HG02938 (cell line): ENCODE results near the gene BEST1.

ENCODE experiments used
- ATAC-seq: cut with Tn5 transposase; IDR thresholded peaks from one replicate; pipeline ENCODE4 v1.9.1; 2021; ENCODE audit warnings: mild to moderate bottlenecking, moderate library complexity; ENCODE audit not compliant: unreplicated experiment

The BEST1 gene

DNA sequence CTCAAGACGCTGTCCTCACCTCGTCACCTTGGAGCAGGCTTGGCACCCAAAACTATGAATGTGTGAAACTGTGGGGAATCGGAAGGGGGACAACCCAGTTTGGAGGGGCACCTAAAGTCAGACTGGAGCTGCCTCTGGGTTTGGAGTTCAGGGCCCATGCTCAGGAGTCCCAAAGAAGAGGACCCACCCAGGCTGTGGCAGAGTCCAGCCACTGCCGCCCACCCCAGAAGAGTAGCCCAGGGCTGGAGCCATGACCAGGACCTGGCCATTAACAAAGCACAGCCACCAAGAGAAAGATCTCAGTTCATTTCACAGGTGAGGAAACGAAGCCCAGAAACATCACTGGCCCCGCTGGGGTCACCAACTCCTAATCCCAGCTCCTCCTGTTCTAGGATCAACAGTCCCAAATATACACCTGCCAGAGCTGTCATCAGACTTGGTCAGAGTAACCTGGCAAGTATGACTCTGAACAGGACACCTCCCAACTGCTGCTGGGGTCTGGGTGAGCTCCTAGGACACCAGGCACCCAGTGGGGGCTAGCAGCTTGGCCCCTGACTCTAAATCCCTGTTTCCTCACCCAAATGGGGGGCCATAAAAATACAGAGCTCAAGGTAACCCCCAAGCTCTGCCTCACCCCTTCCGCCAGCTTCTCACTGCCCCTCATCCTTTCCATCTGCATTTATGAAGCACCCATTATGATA, 35.5 kb upstream of the BEST1 start:
- ATAC-seq: no peak

DNA sequence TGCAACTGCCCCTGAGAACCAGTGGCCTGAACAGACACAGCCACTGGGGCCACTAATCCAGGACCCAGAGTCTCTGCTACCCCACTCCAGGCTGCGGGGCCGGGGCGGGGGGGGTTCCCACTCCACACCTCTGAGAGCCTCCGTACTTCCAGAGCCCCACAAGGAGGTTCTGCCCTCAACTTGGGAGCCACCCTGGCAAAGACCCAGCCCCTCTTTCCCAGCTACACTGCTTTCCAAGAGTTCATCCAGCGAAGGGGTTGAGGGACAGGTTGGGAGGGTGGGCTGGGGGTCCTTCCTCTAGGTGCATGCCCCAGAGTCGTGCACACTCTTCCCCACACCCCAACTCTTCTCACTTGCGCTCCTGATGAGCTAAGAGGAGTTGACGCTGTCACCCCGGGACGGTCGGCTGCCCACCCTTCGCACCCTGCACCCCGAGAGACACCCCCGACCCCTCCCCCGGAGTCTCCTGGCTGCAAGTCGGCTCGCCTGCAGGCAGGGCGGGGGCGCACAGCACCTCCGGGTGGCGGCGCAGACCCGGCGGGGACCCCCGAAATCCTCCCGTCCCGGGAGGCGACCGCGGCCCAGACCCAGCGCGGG, 33.3 kb upstream of the BEST1 start:
- ATAC-seq: no peak

DNA sequence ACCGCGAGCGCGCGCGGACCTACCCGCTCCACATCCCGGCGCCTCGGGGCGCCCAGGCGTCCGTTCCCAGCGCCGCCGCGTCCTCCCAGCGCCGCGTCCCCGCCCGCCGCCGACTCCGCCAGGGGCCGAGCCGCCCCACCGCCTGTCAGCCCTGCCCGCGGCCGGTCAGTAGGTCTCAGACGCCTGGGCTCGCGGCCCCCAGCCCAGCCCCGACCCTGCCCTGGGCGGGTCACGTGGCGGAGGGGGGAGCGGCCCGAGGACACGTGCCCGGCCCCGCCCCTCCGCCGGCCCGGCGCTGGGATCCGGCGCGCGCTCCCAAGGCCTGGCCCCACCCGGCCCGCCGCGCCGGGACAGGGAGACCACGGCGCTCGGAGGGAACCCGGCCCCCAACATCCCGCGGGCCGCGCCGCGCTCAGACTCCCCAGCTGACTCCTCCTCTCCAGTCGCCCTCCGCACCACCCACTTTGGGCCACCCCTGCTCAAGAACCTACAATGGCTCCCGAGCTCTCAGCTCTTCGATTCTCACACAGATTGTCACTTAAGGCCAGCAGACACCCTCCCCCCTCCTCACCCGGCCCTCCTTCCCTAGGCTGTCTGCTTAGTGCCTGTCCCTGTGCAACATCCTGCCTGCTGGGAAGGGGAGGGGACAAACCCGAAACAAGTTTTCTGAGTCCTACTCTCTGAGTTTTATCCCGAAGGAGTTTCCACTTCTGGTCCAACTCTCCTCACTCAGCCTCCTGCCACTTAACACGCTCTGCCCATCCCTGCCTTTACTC, 32.6 kb upstream of the BEST1 start, which contains the start of gene RAB3IL1:
RAB3IL1 (minus strand) TSS at position 233 of the 776 bp plus-strand sequence; CDS start at position 34, 199 bp downstream.
- ATAC-seq: no peak

DNA sequence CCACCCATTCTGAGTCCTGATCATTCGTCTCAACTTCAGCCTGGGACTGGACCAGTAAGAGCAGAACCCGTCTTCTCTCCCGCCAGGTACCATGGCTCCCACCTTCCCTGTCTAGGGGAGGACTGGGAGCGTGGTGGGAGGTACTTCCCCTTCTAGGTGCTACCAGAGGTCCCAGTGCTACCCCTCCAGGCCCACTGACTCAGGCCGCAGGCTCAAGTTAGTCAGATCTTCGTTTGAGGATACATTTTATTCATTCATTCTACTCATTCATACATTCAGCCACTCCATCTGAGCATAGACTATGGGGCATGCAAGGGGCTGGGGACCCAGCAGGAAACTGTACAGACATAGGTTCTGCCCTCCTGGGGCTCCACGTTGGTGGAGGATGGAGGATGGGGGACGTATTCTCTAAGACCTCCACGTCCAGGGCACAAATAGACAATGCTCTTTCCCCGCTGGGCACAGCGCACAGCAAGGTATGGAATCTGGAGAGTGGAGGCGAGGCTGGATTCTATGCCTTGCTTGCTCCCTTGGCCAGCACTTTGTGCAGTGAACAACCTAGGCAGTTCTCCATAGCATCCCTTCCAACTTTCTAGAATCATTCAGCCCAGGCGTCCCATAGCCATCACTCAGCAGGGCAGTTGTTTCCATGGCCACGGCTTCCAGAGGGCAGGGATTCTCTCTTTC, 31.8 kb upstream of the BEST1 start:
- no peak for ATAC-seq

DNA sequence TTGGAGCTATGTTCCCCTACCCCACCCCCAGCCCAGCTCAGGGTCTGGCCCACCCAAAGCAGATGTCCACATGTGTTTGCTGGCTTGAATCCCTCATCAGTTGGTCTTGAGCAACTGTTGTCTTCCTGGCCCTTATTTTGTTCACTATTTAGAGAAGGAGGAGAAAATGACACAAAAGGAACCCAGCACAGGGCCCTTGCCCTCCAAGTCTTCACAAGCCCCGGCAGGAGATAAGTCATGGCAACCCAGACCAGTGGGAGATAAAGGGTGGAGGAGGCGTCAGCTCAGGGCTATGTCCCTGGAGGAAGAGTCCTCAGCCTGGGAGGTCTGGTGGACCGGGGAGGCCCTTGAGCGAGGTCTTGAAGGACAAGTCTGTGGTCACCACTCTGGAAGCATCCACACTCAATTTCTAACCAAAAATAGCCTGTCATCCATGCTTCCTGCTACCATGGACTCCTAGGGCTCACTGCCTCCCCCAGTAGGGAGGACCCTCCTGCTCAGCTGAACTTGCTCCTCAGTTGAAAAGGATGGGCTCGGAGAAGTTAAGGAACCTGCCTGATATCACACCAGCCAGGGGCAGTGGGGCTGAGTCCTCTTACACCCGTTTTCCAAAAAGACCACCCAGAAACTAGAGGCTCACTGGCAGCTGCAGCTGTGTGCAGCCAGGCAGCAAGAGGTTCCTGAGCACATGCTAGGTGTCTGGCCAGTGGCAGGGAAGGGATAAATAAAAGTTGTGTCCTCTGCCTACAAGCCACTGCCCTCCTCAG, 31.0 kb upstream of the BEST1 start:
- ATAC-seq: no peak

DNA sequence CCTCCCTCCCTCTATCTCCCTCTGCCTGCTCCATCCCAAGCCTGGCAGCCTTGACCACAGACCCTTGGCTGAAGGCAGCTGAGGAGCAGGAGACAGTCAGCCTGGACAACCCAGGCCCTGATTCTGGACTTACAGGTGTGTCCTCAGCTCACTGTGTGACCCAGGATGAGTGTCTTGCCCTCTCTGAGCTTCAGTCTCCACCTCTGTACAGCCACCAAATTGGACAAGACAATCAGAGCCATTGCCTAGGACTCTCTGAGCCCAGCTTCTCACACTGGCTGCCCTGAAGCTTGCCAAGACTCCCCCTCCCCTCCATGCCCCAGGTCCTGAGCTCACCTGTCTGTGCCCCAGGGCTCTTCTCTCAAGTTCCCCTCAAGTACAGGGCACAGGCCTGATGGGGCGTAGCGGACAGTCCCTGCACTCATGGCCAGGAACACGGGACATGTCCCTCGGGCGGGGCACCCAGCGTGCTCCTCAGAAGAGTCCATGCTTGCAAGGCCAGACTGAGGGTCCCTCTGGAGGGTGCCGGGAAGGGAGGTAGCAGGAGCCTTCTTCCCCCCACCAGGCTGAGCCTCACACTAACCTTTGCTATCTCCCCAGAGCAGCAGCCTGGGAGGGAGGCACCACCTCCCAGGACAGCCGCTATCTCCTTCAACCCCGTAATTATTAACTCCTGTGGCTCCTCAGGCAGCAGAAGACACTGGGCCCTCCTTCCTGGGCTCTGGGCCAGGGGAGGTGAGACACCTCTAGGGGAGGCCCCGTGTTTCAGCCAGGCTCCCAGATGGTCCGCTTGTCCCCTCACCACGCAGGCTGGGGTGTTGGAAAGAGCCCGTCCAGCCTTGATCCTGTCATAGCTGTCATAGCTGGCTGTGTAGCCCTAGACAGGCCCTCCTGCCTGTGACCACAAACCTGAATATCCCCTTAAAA, 30.2 kb upstream of the BEST1 start:
- no peak for ATAC-seq

DNA sequence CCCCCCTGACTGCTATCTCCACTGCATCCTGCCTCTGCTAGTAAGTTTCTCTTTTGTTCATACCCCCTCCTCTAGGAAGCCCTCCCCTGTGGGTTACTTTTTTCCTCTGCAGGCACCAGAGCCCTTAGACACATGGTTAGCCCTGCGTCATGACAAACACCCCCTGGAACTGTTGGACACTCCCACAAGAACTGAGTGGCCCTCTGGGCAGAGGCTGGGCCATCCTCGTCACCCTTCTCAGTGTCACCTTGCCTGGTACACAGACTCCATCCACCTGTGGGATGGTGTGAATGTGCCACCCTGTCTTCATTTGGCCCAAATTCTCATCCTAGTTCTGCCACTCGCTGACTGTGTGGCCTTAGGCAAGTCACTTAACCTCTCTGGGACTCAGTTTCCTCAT, 28.7 kb upstream of the BEST1 start:
- no peak for ATAC-seq

DNA sequence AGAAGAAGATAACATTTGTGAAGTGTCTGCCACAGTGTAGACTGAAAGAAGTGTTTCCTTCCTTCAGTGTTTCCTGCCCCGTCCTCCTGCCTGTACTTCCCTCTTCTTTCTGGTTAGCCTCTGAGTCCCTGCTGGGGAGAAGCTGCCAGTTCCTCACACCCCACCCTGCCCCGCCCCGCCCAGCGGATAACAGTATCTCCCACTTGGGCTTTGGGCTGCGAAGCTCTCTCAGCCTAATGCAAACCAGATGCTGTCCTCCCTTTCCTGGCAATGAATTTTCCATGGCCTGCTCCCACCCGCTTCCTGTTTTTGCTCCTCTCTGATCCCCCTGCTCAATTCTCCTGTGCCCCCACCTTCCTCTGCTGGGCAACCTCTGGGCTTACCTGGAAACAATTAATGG, 27.6 kb upstream of the BEST1 start:
- no peak for ATAC-seq

DNA sequence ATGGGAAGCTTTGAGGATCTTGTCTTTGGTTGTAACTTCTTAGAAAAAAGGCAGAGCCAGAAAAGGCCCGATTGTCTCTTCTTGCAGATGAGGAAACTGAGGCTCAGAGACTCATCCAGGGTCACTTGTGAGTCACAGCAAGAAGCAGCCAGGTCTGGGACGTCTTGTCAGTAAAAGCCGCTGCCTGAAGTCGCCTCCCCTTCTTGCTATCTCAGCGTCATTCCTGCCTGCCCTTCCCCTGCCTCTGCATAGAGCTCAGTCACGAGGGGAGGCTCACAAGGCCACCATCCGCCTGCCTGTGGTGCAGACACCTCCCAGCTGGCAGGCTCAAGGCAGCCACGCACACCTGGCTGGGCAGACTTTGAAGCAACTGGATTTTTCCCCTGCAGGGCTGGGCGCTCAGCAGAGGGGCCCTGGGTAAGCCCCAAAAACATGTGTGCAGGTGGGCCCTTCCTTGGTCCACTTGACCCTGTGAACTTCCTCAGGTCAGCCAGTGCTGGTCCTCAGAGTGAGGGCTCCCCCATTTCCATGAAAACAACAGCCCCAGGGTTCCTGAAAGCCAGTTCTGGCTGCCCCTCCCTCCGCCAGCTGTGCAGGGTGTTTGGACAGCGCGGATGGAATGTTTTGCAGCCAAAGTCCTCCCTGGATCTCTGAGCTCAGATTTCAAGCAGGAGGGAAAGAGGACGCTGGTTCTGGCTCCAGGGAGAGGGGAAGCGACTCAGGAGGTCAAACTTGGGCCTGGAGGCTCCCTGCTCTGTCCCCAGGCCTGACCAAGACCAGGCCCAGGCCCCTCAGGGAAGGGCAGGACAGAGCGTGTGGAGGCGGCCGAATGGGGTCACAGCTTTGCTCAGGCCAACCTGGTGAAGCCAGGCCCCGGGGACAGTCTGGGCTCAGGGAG, 26.7 kb upstream of the BEST1 start:
- ATAC-seq: no peak

DNA sequence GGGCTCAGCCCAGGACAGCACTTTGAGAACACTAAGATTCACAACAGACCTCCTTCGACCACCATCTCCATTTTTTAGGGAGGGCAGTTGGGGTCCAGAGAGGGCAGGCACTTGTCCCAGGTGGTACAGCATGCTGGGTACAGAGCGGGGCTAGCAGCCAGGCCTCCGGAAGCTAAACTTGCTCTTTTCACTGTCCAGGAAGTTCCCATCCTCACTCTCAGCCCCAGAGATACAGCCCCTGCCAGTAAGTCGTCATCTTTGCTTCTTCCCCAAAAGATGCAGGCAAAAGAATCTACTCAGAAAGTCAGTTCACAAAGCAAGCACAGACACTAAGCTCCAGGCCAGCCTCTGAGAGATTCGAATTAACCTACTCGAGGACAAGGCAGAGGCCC, 26.1 kb upstream of the BEST1 start:
- no peak for ATAC-seq

DNA sequence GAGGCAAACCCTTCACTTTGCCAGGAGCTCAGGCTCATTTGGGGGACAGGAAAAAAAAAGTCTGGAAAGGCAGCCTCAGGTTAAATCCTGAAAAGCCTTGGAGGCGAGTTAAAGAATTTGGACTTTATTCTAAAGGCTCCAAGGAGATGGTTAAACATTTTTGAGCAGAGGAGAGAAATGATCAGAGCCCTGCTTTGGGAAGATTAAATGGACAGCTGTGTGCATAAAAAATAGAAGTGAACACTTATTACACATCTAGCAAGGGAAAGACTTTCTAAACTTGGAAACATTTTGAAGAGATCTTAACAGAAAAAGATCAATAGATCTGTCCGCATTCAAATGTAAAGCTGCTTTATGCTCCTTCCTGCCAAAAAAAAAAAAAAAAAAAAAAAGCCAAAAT, 24.4 kb upstream of the BEST1 start:
- no peak for ATAC-seq

DNA sequence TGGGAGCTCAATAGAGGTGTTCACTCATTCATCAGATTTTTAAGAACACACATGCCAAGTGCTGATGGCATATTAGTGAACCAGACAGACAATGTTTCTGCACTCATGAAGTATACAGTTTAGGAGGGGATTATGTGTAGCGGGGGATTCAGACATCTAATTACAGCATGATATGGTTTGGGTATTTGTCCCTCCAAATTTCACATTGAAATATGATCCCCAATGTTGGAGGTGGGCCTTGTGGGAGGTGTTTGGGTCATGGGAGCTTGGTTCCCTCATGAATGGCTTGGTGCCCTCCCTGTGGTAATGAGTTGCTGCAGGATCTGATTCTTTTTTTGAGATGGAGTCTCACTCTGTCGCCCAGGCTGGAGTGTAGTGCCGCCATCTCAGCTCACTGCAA, 23.9 kb upstream of the BEST1 start:
- ATAC-seq: no peak

DNA sequence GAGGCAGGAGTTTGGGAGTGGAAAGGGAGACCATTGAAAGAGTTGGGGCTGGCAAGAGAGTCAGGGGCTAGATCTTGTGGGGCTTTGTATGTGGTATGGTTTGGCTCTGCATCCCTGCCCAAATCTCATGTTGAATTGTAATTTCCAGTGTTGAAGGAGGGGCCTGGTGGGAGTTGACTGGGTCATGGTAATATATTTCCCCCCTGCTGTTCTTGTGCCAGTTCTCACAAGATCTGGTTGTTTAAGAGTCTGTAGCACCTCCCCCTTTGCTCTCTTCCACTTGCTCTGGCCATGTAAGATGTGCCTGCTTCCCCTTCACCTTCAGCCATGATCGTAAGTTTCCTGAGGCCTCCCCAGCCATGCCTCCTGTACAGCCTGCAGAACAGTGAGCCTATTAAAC, 22.6 kb upstream of the BEST1 start:
- no peak for ATAC-seq

DNA sequence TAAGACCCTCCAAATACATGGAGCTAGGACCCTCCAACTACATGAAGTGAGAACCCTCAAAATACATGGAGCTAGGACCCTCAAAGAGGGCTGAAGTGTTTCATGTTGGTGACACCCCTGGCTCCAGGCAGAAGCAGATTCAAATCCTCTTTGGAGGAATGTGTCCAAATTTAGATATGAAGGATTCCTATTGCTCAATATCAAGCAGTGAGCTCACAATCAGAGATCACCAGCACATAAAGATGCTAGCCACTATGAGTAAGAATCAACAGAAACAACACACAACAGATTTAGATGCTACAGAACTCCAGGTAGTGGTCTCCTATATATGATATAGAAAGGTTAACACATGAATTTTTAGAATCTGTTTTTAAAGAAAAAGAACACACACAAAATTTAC, 21.5 kb upstream of the BEST1 start:
- no peak for ATAC-seq

DNA sequence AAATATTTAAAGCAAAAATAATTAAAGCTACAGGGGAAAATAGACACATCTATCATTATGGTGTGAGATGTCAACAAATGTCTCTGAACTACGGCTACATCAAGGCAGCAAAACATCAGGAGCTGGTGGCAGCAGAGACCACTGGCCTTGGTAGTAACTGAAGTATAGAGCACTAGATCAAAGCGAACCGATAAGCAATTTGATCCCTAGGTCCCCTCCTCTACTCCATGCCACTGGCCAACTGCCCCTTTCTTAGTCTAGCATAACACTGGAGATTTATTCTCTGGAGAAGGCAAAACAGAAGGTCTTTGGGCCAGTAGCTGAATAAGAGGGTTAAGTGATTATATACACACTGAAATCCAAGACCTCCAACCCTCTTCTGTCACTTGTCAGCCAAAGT, 19.2 kb upstream of the BEST1 start:
- ATAC-seq: no peak

DNA sequence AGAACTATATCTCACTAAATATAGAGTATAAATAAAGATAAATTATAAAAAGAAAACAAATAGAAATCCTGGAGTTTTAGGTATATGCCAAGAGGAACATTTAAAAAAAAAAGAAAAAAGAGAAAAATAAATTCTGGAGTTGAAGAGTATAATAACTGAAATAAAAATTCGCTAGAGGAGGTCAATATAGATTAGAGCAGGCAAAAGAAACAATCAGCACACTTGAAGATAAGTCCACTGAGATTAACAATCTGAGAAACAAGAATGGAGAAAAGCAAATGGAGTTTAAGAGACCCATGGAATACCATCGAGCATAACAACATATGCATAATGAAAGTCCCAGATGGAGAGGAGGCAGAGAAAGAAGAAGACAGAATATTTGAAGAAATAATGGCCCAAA, 14.3 kb upstream of the BEST1 start:
- ATAC-seq: no peak

DNA sequence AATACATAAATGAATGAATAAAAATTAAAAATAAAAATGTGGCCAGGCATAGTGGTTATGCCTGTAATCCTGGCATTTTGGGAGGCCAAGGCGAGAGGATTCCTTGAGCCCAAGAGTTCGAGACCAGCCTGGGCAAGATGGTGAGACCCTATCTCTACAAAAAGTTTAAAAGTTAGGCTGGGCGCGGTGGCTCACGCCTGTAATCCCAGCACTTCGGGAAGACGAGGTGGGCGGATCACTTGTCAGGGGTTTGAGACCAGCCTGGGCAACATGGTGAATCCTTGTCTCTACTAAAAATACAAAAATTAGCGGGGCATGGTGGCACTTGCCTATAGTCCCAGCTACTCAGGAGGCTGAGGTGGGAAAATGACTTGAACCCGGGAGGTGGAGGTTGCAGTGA, 9.7 kb upstream of the BEST1 start:
- no peak for ATAC-seq

DNA sequence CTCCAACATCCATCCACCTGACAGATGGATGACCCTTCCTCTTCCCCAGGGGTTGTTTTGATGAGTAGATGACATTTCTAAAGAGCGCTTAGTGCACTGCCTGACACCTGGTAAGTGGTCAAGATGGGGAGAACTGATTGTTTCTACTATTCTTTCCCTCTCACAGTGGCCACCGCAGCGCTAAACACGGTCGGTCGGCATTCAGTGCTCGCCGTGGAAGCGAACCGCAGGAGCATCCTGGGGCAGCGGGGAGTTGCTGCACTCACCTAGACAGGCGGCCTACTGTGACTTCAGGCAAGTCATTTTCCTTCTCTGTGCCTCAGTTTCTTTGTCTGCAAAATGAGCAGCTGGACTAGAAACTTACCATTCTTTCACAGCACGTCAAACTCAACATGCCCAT, 5.0 kb upstream of the BEST1 start:
- ATAC-seq: no peak

DNA sequence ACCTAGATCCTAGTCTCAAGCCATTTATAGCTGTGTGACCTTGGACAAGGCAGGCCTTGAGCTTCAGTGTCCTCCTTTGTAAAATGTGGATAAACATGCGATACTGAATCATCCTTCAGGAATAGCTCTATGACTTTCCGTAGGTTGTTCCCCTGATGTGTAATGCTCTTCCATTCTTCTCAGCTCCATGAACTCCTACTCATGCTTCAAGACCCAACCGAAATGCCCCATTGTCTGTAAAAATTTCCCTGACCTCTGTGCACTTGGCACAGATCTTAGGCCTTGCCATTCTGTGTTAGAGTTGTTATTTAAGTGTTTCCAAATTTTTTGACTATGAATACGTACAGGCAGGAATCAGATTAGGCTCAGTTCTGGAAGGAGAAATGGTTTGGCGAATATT, 3.3 kb upstream of the BEST1 start:
- ATAC-seq: no peak
